Measurements from ENCODE around the gene CLASP1. TPM values are rescaled to one million over a fixed set of nuclear protein-coding genes. Genes with fewer than 3 reads are reported as not detected.

Gene CLASP1
- total and polyA plus RNA-seq, 8 donors = 5.7 to 188 (median 20.8) TPM

GRCh38 chr2:121405233-121405632 is 244.0 kb downstream of the CLASP1 start:
- WGBS, 5 donors = 59 to 73% (median 67%) methylated on average over 6 of the region's 6 CpGs
- no peak for TF ChIP-seq POLR2AphosphoS5 (IDR thresholded peaks at IDR 0.05)
- TF ChIP-seq POLR2A (IDR thresholded peaks at IDR 0.05) = no peak
- TF ChIP-seq EP300 (IDR thresholded peaks at IDR 0.05) = no peak
- intact Hi-C loops (cut with DNase I; ENCODE audit: low total_unique reads) = loop anchor here (10.0 kb wide), 1 partner anchor 310 kb away; no protein-coding TSS in a partner anchor
- H3K36me3 ChIP-seq = peaks cover 30 to 100% (median 92%) of the 10 kb centered on the region in 4 donors
- no peaks in the 10 kb centered on the region for H3K27me3 ChIP-seq
- H3K27ac ChIP-seq = no peak overlapping the region
- no peak overlapping the region for H3K4me3 ChIP-seq
- no peaks in the 10 kb centered on the region for H3K4me1 ChIP-seq
- no peaks in the 10 kb centered on the region for H3K9me3 ChIP-seq
- no peak for DNase-seq

- 84 to 87% (median 85%) methylated on average over 5 of the region's 5 CpGs for WGBS, 5 donors
- H3K36me3 ChIP-seq = peaks cover 21 to 100% (median 87%) of the 10 kb centered on the region in 4 donors
- intact Hi-C loops (cut with DNase I; ENCODE audit: low total_unique reads) = loop anchor here (10.0 kb wide), 1 partner anchor 315 kb away; no protein-coding TSS in a partner anchor
Observed at GRCh38 chr2:121400201-121400600, 249.1 kb downstream of the CLASP1 start.

GRCh38 chr2:121398853-121399252 is 250.4 kb downstream of the CLASP1 start:
- no peak overlapping the region for H3K27ac ChIP-seq
- no peaks in the 10 kb centered on the region for H3K9me3 ChIP-seq
- intact Hi-C loops (cut with DNase I; ENCODE audit: low total_unique reads) = no loop called here
- no peak overlapping the region for H3K4me3 ChIP-seq
- no peaks in the 10 kb centered on the region for H3K4me1 ChIP-seq
- 65 to 73% (median 69%) methylated on average over 3 of the region's 3 CpGs for WGBS, 5 donors
- H3K36me3 ChIP-seq = peaks cover 22 to 100% (median 87%) of the 10 kb centered on the region in 4 donors
- TF ChIP-seq POLR2A (IDR thresholded peaks at IDR 0.05) = no peak
- TF ChIP-seq, protein P1, sequence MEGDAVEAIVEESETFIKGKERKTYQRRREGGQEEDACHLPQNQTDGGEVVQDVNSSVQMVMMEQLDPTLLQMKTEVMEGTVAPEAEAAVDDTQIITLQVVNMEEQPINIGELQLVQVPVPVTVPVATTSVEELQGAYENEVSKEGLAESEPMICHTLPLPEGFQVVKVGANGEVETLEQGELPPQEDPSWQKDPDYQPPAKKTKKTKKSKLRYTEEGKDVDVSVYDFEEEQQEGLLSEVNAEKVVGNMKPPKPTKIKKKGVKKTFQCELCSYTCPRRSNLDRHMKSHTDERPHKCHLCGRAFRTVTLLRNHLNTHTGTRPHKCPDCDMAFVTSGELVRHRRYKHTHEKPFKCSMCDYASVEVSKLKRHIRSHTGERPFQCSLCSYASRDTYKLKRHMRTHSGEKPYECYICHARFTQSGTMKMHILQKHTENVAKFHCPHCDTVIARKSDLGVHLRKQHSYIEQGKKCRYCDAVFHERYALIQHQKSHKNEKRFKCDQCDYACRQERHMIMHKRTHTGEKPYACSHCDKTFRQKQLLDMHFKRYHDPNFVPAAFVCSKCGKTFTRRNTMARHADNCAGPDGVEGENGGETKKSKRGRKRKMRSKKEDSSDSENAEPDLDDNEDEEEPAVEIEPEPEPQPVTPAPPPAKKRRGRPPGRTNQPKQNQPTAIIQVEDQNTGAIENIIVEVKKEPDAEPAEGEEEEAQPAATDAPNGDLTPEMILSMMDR (IDR thresholded peaks at IDR 0.05) = no peak
- TF ChIP-seq EP300 (IDR thresholded peaks at IDR 0.05) = no peak
- no peak for TF ChIP-seq POLR2AphosphoS5 (IDR thresholded peaks at IDR 0.05)
- no peak for DNase-seq
- no peaks in the 10 kb centered on the region for H3K27me3 ChIP-seq

More at GRCh38 chr2:121400201-121400600, 249.1 kb downstream of the CLASP1 start:
- Histone ChIP-seq H3K27ac (no peak overlapping the region), H3K27me3 (no peaks in the 10 kb centered on the region), H3K9me3 (no peaks in the 10 kb centered on the region), H3K4me3 (no peak overlapping the region), H3K4me1 (no peaks in the 10 kb centered on the region)
- TF ChIP-seq POLR2A (IDR thresholded peaks at IDR 0.05) (no peak), EP300 (IDR thresholded peaks at IDR 0.05) (no peak), POLR2AphosphoS5 (IDR thresholded peaks at IDR 0.05) (no peak)
- TF ChIP-seq, protein P1 (IDR thresholded peaks at IDR 0.05) = no peak
- DNase-seq = no peak

DNA sequence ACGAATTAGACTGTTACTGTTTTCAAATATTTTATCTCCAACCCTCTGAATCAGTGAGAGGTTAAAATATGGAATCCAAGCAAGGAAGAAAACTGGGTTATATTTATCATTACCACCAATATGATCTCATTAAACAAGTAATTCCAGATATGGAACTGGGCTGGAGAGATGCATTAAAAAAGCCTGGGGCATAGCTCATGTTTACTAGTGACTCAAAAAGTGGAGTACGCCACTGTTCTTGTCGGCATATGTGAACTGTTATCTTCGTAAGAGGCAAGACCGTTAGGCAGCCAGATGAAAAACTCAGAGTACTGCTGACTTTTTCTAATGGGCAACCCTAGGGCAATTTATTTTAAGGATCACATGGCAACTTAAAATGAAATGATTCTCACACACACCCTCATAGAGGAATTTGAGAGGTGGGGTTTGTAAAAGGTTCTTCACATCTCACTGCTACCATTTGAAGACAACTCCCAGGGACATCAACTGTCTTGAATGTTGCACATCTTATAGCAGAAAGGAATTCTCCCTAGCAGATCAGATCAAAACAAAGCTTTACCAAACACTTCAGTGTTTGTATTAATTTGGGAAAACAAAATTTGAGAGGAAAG is 259.1 kb downstream of the CLASP1 start:
- no peak overlapping the region for H3K27ac ChIP-seq
- H3K4me1 ChIP-seq = peaks cover 0 to 4% (median 0%) of the 10 kb centered on the region in 4 donors
- DNase-seq = no peak
- H3K9me3 ChIP-seq = no peaks in the 10 kb centered on the region
- no peaks in the 10 kb centered on the region for H3K27me3 ChIP-seq
- H3K36me3 ChIP-seq = peaks cover 13 to 75% (median 71%) of the 10 kb centered on the region in 4 donors
- intact Hi-C loops (cut with DNase I; ENCODE audit: low total_unique reads) = no loop called here
- 68 to 83% (median 77%) methylated on average over 5 of the region's 5 CpGs for WGBS, 5 donors
- no peak overlapping the region for H3K4me3 ChIP-seq
- TF ChIP-seq EP300 (IDR thresholded peaks at IDR 0.05) (no peak), POLR2A (IDR thresholded peaks at IDR 0.05) (no peak), POLR2AphosphoS5 (IDR thresholded peaks at IDR 0.05) (no peak)
- TF ChIP-seq, protein P1 (IDR thresholded peaks at IDR 0.05) = no peak

- DNase-seq = no peak
- no peaks in the 10 kb centered on the region for H3K27me3 ChIP-seq
- H3K36me3 ChIP-seq = peaks cover 15 to 75% (median 71%) of the 10 kb centered on the region in 4 donors
- H3K4me1 ChIP-seq = peaks cover 0 to 4% (median 0%) of the 10 kb centered on the region in 4 donors
- TF ChIP-seq POLR2A (IDR thresholded peaks at IDR 0.05) = no peak
- no peak overlapping the region for H3K27ac ChIP-seq
- 89 to 95% (median 92%) methylated on average over 5 of the region's 5 CpGs for WGBS, 5 donors
- intact Hi-C loops (cut with DNase I; ENCODE audit: low total_unique reads) = no loop called here
- H3K9me3 ChIP-seq = no peaks in the 10 kb centered on the region
- H3K4me3 ChIP-seq = no peak overlapping the region
Observed at GRCh38 chr2:121388371-121388770, 260.9 kb downstream of the CLASP1 start.

Measured in stomach (tissue), 9 donors.